Common myeloid progenitor, CD34-positive (primary cell): ENCODE measurements around the gene NPAS3.

Source experiments
- CTCF ChIA-PET: fragments of 350-600 bp; sonication (Branson Sonifier 250); formaldehyde crosslinking; loops from one replicate; lab custom pipeline; 2021; ENCODE audit warnings: antibody characterized with exemption; lab: Charles Lee
- POLR2A ChIA-PET: fragments of 350-600 bp; sonication (Branson Sonifier 250); formaldehyde crosslinking; loops from one replicate; lab custom pipeline; 2021; ENCODE audit warnings: antibody characterized with exemption; lab: Charles Lee
- DNase-seq, 3 donors: peaks; one replicate each; pipeline versions ENCODE4 v3.0.0 to v3.0.0-alpha.2; 2013
- H3K27ac ChIP-seq, 2 experiments: 1 replicate in 1 of 2; 2 replicates in 1 of 2; pipeline ENCODE4 v1.7.0; 2013; ENCODE audit warnings: inconsistent platforms in 2 of 2, low read length in 2 of 2, mild to moderate bottlenecking in 2 of 2, low read depth in 1 of 2, moderate library complexity in 1 of 2; ENCODE audit not compliant: severe bottlenecking in 2 of 2, insufficient read depth in 1 of 2, poor library complexity in 1 of 2
- H3K27me3 ChIP-seq, 5 experiments: replicated peaks in 2 of 5; 1 replicate in 3 of 5; 2 replicates in 2 of 5; pipeline versions ENCODE4 v1.6.1 to v1.7.0; 2013; ENCODE audit warnings: low read length in 4 of 5, mild to moderate bottlenecking in 2 of 5, moderate library complexity in 2 of 5, inconsistent platforms in 1 of 5; ENCODE audit not compliant: insufficient read depth in 5 of 5, control insufficient read depth in 4 of 5
- H3K36me3 ChIP-seq, 4 experiments: 1 replicate in 2 of 4; 2 replicates in 2 of 4; pipeline versions ENCODE4 v1.6.1 to v1.7.0; 2013; ENCODE audit warnings: low read length in 3 of 4, control low read depth in 1 of 4, mild to moderate bottlenecking in 1 of 4; ENCODE audit not compliant: control insufficient read depth in 4 of 4, insufficient read depth in 4 of 4
- H3K4me1 ChIP-seq, 4 experiments: 1 replicate in 3 of 4; 2 replicates in 1 of 4; pipeline versions ENCODE4 v1.6.1 to v1.7.1; 2013; ENCODE audit warnings: low read length in 3 of 4, mild to moderate bottlenecking in 3 of 4, control low read depth in 1 of 4, inconsistent platforms in 1 of 4, moderate library complexity in 1 of 4; ENCODE audit not compliant: control insufficient read depth in 4 of 4, insufficient read depth in 4 of 4; ENCODE audit errors: control extremely low read depth in 1 of 4
- H3K4me3 ChIP-seq, 7 experiments: 1 replicate in 4 of 7; 2 replicates in 3 of 7; pipeline versions ENCODE4 v1.5.1 to v1.7.0; 2013; ENCODE audit warnings: mild to moderate bottlenecking in 7 of 7, low read length in 6 of 7, moderate library complexity in 6 of 7, inconsistent platforms in 2 of 7, low read depth in 2 of 7, control low read depth in 1 of 7; ENCODE audit not compliant: insufficient read depth in 4 of 7, control insufficient read depth in 1 of 7; ENCODE audit errors: extremely low read depth in 1 of 7
- H3K9me3 ChIP-seq, 5 experiments: 1 replicate in 4 of 5; 2 replicates in 1 of 5; pipeline versions ENCODE4 v1.6.1 to v1.7.1; 2013; ENCODE audit warnings: low read length in 4 of 5, mild to moderate bottlenecking in 2 of 5, inconsistent platforms in 1 of 5, low read depth in 1 of 5, moderate library complexity in 1 of 5; ENCODE audit not compliant: control insufficient read depth in 4 of 5, insufficient read depth in 2 of 5; ENCODE audit errors: control extremely low read depth in 1 of 5
- WGBS: methylation state at CpG from one replicate; pipeline ENCODE4 v1.1.5; 2013; ENCODE audit not compliant: insufficient coverage; 5-methylcytosine and 5-hydroxymethylcytosine counted together

The NPAS3 gene

GRCh38 chr14:33792720-33793368 lies 854.2 kb downstream of the NPAS3 start:
- peak; percentile 70 to 85 (median 81) for DNase-seq
- Histone ChIP-seq H3K4me3 (peak overlapping the region in 3 of 7 experiments; percentile 6 to 55 (median 37)), H3K36me3 (no peaks in the 10 kb centered on the region), H3K9me3 (no peaks in the 10 kb centered on the region), H3K27me3 (peaks cover 2 to 25% (median 14%) of the 10 kb centered on the region in 5 experiments), H3K27ac (no peak overlapping the region), H3K4me1 (peaks cover 0 to 13% (median 8%) of the 10 kb centered on the region in 4 experiments)
- ChIA-PET CTCF (interaction anchor here (0.7 to 3.5 kb wide), 36 partner anchors 9 to 1218 kb away, joined by 3 to 89 read pairs (median 4); no protein-coding TSS in a partner anchor), POLR2A (no interaction called here)
- WGBS = 36% methylated on average over 8 of the region's 16 CpGs

GRCh38 chr14:33793398-33794110 lies 854.9 kb downstream of the NPAS3 start:
- no peaks in the 10 kb centered on the region for H3K36me3 ChIP-seq
- no peak overlapping the region for H3K4me3 ChIP-seq
- ChIA-PET POLR2A (no interaction called here), CTCF (interaction anchor here (0.7 to 3.5 kb wide), 30 partner anchors 10 to 1214 kb away, joined by 3 to 89 read pairs (median 4); no protein-coding TSS in a partner anchor)
- peaks cover 2 to 30% (median 21%) of the 10 kb centered on the region in 5 experiments for H3K27me3 ChIP-seq
- H3K4me1 ChIP-seq = peaks cover 0 to 13% (median 8%) of the 10 kb centered on the region in 4 experiments
- H3K27ac ChIP-seq = no peak overlapping the region
- no peak for DNase-seq
- WGBS = 86% methylated on average over 8 of the region's 11 CpGs
- no peaks in the 10 kb centered on the region for H3K9me3 ChIP-seq

GRCh38 chr14:33794791-33795305 lies 856.2 kb downstream of the NPAS3 start:
- ChIA-PET POLR2A (interaction anchor here (0.6 kb wide), 1 partner anchor 40 kb away, joined by 3 read pairs; no protein-coding TSS in a partner anchor), CTCF (interaction anchor here (0.6 to 3.5 kb wide), 4 partner anchors 319 to 1486 kb away, joined by 3 to 89 read pairs (median 4); no protein-coding TSS in a partner anchor)
- H3K4me1 ChIP-seq = peaks cover 0 to 13% (median 10%) of the 10 kb centered on the region in 4 experiments
- no peaks in the 10 kb centered on the region for H3K36me3 ChIP-seq
- no peaks in the 10 kb centered on the region for H3K9me3 ChIP-seq
- H3K27me3 ChIP-seq = peaks cover 2 to 39% (median 24%) of the 10 kb centered on the region in 5 experiments
- WGBS = no CpG with 5 or more reads among the region's 1 CpG
- H3K27ac ChIP-seq = no peak overlapping the region
- H3K4me3 ChIP-seq = no peak overlapping the region
- no peak for DNase-seq

GRCh38 chr14:33796356-33796755 lies 857.7 kb downstream of the NPAS3 start:
- Histone ChIP-seq H3K27me3 (peaks cover 4 to 51% (median 32%) of the 10 kb centered on the region in 5 experiments), H3K36me3 (no peaks in the 10 kb centered on the region), H3K4me3 (no peak overlapping the region), H3K9me3 (peaks cover 0 to 3% (median 0%) of the 10 kb centered on the region in 5 experiments), H3K27ac (no peak overlapping the region), H3K4me1 (peaks cover 0 to 11% (median 6%) of the 10 kb centered on the region in 4 experiments)
- 96% methylated on average over 3 of the region's 3 CpGs for WGBS
- no peak for DNase-seq
- ChIA-PET CTCF (no interaction called here), POLR2A (no interaction called here)

GRCh38 chr14:33799705-33800570 lies 861.3 kb downstream of the NPAS3 start:
- Histone ChIP-seq H3K4me3 (peak overlapping the region in 2 of 7 experiments; percentile 26 to 28), H3K4me1 (peaks cover 0 to 6% (median 3%) of the 10 kb centered on the region in 4 experiments), H3K27ac (no peak overlapping the region), H3K27me3 (peaks cover 8 to 52% (median 32%) of the 10 kb centered on the region in 5 experiments), H3K9me3 (peaks cover 0 to 3% (median 0%) of the 10 kb centered on the region in 5 experiments), H3K36me3 (no peaks in the 10 kb centered on the region)
- 22% methylated on average over 77 of the region's 100 CpGs for WGBS
- peak in 2 of 3 donors; percentile 12 to 38 for DNase-seq
- ChIA-PET POLR2A (no interaction called here), CTCF (no interaction called here)

- peak in 1 of 3 donors; percentile 11 for DNase-seq
- Histone ChIP-seq H3K27ac (no peak overlapping the region), H3K36me3 (no peaks in the 10 kb centered on the region), H3K9me3 (peaks cover 0 to 3% (median 0%) of the 10 kb centered on the region in 5 experiments), H3K4me3 (no peak overlapping the region), H3K4me1 (peaks cover 0 to 6% (median 3%) of the 10 kb centered on the region in 4 experiments), H3K27me3 (peaks cover 8 to 51% (median 30%) of the 10 kb centered on the region in 5 experiments)
- ChIA-PET CTCF (no interaction called here), POLR2A (no interaction called here)
- 47% methylated on average over 32 of the region's 45 CpGs for WGBS
Measured at GRCh38 chr14:33800735-33801163, 862.1 kb downstream of the NPAS3 start.
